HEK293 (cell line): ENCODE measurements around the gene EREG.
A peak's percentile ranks its signal among the peaks of the same experiment; 100 is the strongest.

ENCODE experiments used
- BCL11A ChIP-seq: fragments of 450-650 bp; formaldehyde crosslinking; IDR thresholded peaks from 2 replicates; pipeline ENCODE4 v1.5.1; 2016; ENCODE audit warnings: low read depth, missing biosample characterization, missing genetic modification characterization
- KLF9 ChIP-seq: fragments of 450-650 bp; formaldehyde crosslinking; IDR thresholded peaks from 2 replicates; pipeline ENCODE4 v1.5.1; 2016; ENCODE audit warnings: missing biosample characterization, missing genetic modification characterization, low read depth
- ZFP41 ChIP-seq: fragments of 450-650 bp; formaldehyde crosslinking; IDR thresholded peaks from 2 replicates; pipeline ENCODE4 v1.5.1; 2016; ENCODE audit warnings: missing biosample characterization, missing genetic modification characterization, borderline replicate concordance
- ZIC2 ChIP-seq: fragments of 450-650 bp; formaldehyde crosslinking; IDR thresholded peaks from 2 replicates; pipeline ENCODE4 v1.5.1; 2016; ENCODE audit warnings: missing biosample characterization, missing genetic modification characterization
- ZNF138 ChIP-seq: fragments of 450-650 bp; formaldehyde crosslinking; IDR thresholded peaks from 2 replicates; pipeline ENCODE4 v1.5.1; 2016; ENCODE audit warnings: missing biosample characterization, missing genetic modification characterization, borderline replicate concordance
- ZNF211 ChIP-seq: fragments of 450-650 bp; formaldehyde crosslinking; IDR thresholded peaks from 2 replicates; pipeline ENCODE4 v1.5.1; 2016; ENCODE audit warnings: low read depth, missing biosample characterization, missing genetic modification characterization
- ZNF214 ChIP-seq: fragments of 450-650 bp; formaldehyde crosslinking; IDR thresholded peaks from 2 replicates; pipeline ENCODE4 v1.5.1; 2017; ENCODE audit warnings: missing biosample characterization, mild to moderate bottlenecking, missing genetic modification characterization, borderline replicate concordance
- ZNF24 ChIP-seq: fragments of 450-650 bp; formaldehyde crosslinking; IDR thresholded peaks from 2 replicates; pipeline ENCODE4 v1.5.1; 2016; ENCODE audit warnings: missing biosample characterization, missing genetic modification characterization
- ZNF335 ChIP-seq: fragments of 450-650 bp; formaldehyde crosslinking; conservative IDR thresholded peaks from 2 replicates; pipeline ENCODE4 v1.5.1; 2016; ENCODE audit warnings: missing biosample characterization, missing genetic modification characterization
- ZNF341 ChIP-seq: fragments of 450-650 bp; formaldehyde crosslinking; IDR thresholded peaks from 2 replicates; pipeline ENCODE4; 2016; ENCODE audit warnings: low read depth, missing biosample characterization, missing genetic modification characterization
- ZNF366 ChIP-seq: fragments of 450-650 bp; formaldehyde crosslinking; conservative IDR thresholded peaks from 2 replicates; pipeline ENCODE4 v1.5.1; 2016; ENCODE audit warnings: missing biosample characterization, missing genetic modification characterization
- ZNF433 ChIP-seq: fragments of 450-650 bp; formaldehyde crosslinking; IDR thresholded peaks from 2 replicates; pipeline ENCODE4 v1.5.1; 2016; ENCODE audit warnings: missing biosample characterization, missing genetic modification characterization, low read depth
- ZNF670 ChIP-seq: fragments of 450-650 bp; formaldehyde crosslinking; IDR thresholded peaks from 2 replicates; pipeline ENCODE4 v1.5.1; 2016; ENCODE audit warnings: missing biosample characterization, missing genetic modification characterization, low read depth
- ZNF792 ChIP-seq: fragments of 450-650 bp; formaldehyde crosslinking; IDR thresholded peaks from 2 replicates; pipeline ENCODE4 v1.5.1; 2016; ENCODE audit warnings: missing biosample characterization, missing genetic modification characterization
- TF ChIP-seq, protein P1 (sequence below): fragments of 450-650 bp; formaldehyde crosslinking; IDR thresholded peaks from 2 replicates; pipeline ENCODE4; 2016; ENCODE audit warnings: missing biosample characterization, missing genetic modification characterization
- TF ChIP-seq, protein P2 (sequence below): fragments of 450-650 bp; formaldehyde crosslinking; IDR thresholded peaks from 2 replicates; pipeline ENCODE4 v1.5.1; 2016; ENCODE audit warnings: missing biosample characterization, missing genetic modification characterization
- TF ChIP-seq, protein P3 (sequence below): fragments of 450-650 bp; formaldehyde crosslinking; IDR thresholded peaks from 2 replicates; pipeline ENCODE4 v1.5.1; 2016; ENCODE audit warnings: missing biosample characterization, missing genetic modification characterization
- TF ChIP-seq, protein P4 (sequence below): fragments of 450-650 bp; formaldehyde crosslinking; IDR thresholded peaks from 2 replicates; pipeline ENCODE4 v1.5.1; 2017; ENCODE audit warnings: missing biosample characterization, missing genetic modification characterization
- TF ChIP-seq, protein P5 (sequence below): fragments of 450-650 bp; formaldehyde crosslinking; IDR thresholded peaks from 2 replicates; pipeline ENCODE4 v1.5.1; 2016; ENCODE audit warnings: missing biosample characterization, missing genetic modification characterization, borderline replicate concordance
- TF ChIP-seq, protein P6 (sequence below): fragments of 450-650 bp; formaldehyde crosslinking; conservative IDR thresholded peaks from 2 replicates; pipeline ENCODE4 v1.5.1; 2016; ENCODE audit warnings: low read depth, missing biosample characterization, missing genetic modification characterization
- TF ChIP-seq, protein P7 (sequence below): sonication (generic); formaldehyde crosslinking; IDR thresholded peaks from 2 replicates; pipeline ENCODE4 v1.8.1; 2022; ENCODE audit warnings: mild to moderate bottlenecking, moderate library complexity, missing genetic modification reagents
- TF ChIP-seq, protein P8 (sequence below): fragments of 450-650 bp; formaldehyde crosslinking; IDR thresholded peaks from 2 replicates; pipeline ENCODE4 v1.5.1; 2016; ENCODE audit warnings: missing biosample characterization, missing genetic modification characterization, borderline replicate concordance

The EREG gene

DNA sequence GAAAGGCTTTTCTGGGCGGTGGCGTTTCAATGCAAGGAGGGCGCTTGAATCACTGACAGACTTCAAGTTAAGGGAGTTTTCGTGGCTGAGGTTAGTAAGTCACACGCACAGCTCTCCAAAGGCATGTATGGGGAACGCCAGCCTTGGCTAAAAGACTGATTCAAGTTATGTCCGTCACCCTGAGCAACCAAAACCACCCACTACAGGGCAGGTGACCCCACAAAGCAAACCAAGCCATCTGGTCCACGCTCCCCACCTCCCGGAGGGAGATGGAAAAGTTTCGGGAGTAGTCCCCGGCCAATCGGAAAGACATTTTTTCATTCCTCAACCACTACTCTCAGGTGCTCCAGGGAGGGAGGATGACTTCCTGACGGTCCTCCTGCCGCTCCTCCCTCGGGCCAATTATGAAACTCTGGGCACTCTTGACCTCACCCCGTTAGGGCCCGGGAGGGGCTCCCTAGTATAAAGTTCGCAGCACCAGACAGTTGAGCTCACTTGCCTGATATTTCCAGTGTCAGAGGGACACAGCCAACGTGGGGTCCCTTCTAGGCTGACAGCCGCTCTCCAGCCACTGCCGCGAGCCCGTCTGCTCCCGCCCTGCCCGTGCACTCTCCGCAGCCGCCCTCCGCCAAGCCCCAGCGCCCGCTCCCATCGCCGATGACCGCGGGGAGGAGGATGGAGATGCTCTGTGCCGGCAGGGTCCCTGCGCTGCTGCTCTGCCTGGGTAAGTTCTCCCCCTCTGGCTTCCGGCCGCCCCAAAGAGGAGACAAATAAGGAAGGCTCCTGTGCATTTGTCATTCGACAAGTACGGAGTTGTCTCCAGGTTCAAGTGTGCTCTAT lies at the start of gene EREG (continued):
- no peak for TF ChIP-seq ZNF670 (tag by site-specific recombination)
- TF ChIP-seq, protein P1, sequence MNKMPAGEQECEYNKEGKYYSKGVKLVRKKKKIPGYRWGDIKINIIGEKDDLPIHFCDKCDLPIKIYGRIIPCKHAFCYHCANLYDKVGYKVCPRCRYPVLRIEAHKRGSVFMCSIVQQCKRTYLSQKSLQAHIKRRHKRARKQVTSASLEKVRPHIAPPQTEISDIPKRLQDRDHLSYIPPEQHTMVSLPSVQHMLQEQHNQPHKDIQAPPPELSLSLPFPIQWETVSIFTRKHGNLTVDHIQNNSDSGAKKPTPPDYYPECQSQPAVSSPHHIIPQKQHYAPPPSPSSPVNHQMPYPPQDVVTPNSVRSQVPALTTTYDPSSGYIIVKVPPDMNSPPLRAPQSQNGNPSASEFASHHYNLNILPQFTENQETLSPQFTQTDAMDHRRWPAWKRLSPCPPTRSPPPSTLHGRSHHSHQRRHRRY, result no peak
- no peak for TF ChIP-seq ZNF211 (tag by site-specific recombination)
- TF ChIP-seq ZIC2, result no peak
- no peak for TF ChIP-seq ZNF24 (tag by site-specific recombination)
- peak; percentile 62 for TF ChIP-seq ZNF335 (tag by site-specific recombination)
- TF ChIP-seq, protein P2, sequence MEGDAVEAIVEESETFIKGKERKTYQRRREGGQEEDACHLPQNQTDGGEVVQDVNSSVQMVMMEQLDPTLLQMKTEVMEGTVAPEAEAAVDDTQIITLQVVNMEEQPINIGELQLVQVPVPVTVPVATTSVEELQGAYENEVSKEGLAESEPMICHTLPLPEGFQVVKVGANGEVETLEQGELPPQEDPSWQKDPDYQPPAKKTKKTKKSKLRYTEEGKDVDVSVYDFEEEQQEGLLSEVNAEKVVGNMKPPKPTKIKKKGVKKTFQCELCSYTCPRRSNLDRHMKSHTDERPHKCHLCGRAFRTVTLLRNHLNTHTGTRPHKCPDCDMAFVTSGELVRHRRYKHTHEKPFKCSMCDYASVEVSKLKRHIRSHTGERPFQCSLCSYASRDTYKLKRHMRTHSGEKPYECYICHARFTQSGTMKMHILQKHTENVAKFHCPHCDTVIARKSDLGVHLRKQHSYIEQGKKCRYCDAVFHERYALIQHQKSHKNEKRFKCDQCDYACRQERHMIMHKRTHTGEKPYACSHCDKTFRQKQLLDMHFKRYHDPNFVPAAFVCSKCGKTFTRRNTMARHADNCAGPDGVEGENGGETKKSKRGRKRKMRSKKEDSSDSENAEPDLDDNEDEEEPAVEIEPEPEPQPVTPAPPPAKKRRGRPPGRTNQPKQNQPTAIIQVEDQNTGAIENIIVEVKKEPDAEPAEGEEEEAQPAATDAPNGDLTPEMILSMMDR, result no peak
- TF ChIP-seq ZNF366 (tag by site-specific recombination), result no peak
- TF ChIP-seq, protein P3, sequence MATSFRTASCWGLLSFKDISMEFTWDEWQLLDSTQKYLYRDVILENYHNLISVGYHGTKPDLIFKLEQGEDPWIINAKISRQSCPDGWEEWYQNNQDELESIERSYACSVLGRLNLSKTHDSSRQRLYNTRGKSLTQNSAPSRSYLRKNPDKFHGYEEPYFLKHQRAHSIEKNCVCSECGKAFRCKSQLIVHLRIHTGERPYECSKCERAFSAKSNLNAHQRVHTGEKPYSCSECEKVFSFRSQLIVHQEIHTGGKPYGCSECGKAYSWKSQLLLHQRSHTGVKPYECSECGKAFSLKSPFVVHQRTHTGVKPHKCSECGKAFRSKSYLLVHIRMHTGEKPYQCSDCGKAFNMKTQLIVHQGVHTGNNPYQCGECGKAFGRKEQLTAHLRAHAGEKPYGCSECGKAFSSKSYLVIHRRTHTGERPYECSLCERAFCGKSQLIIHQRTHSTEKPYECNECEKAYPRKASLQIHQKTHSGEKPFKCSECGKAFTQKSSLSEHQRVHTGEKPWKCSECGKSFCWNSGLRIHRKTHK (tag by site-specific recombination), result no peak
- TF ChIP-seq ZNF341 (tag by site-specific recombination), result no peak
- TF ChIP-seq, protein P4, sequence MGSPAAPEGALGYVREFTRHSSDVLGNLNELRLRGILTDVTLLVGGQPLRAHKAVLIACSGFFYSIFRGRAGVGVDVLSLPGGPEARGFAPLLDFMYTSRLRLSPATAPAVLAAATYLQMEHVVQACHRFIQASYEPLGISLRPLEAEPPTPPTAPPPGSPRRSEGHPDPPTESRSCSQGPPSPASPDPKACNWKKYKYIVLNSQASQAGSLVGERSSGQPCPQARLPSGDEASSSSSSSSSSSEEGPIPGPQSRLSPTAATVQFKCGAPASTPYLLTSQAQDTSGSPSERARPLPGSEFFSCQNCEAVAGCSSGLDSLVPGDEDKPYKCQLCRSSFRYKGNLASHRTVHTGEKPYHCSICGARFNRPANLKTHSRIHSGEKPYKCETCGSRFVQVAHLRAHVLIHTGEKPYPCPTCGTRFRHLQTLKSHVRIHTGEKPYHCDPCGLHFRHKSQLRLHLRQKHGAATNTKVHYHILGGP (tag by site-specific recombination), result no peak
- TF ChIP-seq ZNF214 (tag by site-specific recombination), result no peak
- TF ChIP-seq ZFP41 (tag by site-specific recombination), result no peak
- TF ChIP-seq, protein P5, sequence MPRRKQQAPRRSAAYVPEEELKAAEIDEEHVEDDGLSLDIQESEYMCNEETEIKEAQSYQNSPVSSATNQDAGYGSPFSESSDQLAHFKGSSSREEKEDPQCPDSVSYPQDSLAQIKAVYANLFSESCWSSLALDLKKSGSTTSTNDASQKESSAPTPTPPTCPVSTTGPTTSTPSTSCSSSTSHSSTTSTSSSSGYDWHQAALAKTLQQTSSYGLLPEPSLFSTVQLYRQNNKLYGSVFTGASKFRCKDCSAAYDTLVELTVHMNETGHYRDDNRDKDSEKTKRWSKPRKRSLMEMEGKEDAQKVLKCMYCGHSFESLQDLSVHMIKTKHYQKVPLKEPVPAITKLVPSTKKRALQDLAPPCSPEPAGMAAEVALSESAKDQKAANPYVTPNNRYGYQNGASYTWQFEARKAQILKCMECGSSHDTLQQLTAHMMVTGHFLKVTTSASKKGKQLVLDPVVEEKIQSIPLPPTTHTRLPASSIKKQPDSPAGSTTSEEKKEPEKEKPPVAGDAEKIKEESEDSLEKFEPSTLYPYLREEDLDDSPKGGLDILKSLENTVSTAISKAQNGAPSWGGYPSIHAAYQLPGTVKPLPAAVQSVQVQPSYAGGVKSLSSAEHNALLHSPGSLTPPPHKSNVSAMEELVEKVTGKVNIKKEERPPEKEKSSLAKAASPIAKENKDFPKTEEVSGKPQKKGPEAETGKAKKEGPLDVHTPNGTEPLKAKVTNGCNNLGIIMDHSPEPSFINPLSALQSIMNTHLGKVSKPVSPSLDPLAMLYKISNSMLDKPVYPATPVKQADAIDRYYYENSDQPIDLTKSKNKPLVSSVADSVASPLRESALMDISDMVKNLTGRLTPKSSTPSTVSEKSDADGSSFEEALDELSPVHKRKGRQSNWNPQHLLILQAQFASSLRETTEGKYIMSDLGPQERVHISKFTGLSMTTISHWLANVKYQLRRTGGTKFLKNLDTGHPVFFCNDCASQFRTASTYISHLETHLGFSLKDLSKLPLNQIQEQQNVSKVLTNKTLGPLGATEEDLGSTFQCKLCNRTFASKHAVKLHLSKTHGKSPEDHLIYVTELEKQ (tag by site-specific recombination), result no peak
- TF ChIP-seq, protein P6, sequence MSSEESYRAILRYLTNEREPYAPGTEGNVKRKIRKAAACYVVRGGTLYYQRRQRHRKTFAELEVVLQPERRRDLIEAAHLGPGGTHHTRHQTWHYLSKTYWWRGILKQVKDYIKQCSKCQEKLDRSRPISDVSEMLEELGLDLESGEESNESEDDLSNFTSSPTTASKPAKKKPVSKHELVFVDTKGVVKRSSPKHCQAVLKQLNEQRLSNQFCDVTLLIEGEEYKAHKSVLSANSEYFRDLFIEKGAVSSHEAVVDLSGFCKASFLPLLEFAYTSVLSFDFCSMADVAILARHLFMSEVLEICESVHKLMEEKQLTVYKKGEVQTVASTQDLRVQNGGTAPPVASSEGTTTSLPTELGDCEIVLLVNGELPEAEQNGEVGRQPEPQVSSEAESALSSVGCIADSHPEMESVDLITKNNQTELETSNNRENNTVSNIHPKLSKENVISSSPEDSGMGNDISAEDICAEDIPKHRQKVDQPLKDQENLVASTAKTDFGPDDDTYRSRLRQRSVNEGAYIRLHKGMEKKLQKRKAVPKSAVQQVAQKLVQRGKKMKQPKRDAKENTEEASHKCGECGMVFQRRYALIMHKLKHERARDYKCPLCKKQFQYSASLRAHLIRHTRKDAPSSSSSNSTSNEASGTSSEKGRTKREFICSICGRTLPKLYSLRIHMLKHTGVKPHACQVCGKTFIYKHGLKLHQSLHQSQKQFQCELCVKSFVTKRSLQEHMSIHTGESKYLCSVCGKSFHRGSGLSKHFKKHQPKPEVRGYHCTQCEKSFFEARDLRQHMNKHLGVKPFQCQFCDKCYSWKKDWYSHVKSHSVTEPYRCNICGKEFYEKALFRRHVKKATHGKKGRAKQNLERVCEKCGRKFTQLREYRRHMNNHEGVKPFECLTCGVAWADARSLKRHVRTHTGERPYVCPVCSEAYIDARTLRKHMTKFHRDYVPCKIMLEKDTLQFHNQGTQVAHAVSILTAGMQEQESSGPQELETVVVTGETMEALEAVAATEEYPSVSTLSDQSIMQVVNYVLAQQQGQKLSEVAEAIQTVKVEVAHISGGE (tag by site-specific recombination), result 0 out of 2 replicates have a peak, but pooled peaks have one; percentile 24
- TF ChIP-seq ZNF433 (tag by site-specific recombination), result no peak
- TF ChIP-seq ZNF138 (tag by site-specific recombination), result no peak
- TF ChIP-seq, protein P7, sequence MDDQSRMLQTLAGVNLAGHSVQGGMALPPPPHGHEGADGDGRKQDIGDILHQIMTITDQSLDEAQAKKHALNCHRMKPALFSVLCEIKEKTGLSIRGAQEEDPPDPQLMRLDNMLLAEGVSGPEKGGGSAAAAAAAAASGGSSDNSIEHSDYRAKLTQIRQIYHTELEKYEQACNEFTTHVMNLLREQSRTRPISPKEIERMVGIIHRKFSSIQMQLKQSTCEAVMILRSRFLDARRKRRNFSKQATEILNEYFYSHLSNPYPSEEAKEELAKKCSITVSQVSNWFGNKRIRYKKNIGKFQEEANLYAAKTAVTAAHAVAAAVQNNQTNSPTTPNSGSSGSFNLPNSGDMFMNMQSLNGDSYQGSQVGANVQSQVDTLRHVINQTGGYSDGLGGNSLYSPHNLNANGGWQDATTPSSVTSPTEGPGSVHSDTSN (CRISPR knock-in tag), result no peak
- TF ChIP-seq ZNF792 (tag by site-specific recombination), result no peak
- no peak for TF ChIP-seq BCL11A (tag by site-specific recombination)
- TF ChIP-seq, protein P8, sequence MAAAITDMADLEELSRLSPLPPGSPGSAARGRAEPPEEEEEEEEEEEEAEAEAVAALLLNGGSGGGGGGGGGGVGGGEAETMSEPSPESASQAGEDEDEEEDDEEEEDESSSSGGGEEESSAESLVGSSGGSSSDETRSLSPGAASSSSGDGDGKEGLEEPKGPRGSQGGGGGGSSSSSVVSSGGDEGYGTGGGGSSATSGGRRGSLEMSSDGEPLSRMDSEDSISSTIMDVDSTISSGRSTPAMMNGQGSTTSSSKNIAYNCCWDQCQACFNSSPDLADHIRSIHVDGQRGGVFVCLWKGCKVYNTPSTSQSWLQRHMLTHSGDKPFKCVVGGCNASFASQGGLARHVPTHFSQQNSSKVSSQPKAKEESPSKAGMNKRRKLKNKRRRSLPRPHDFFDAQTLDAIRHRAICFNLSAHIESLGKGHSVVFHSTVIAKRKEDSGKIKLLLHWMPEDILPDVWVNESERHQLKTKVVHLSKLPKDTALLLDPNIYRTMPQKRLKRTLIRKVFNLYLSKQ (tag by site-specific recombination), result no peak
- no peak for TF ChIP-seq KLF9 (tag by site-specific recombination)
